SK-N-SH treated with all-trans-retinoic acid at 6 μM for 48 hours (cell line): ENCODE data around the gene PALB2.

Experiments
- ARNTL ChIP-seq: fragments of 450-650 bp; formaldehyde crosslinking; IDR thresholded peaks from 2 replicates; pipeline ENCODE4 v1.5.0; 2020; ENCODE audit warnings: low read depth, mild to moderate bottlenecking, moderate library complexity, borderline replicate concordance
- ESRRG ChIP-seq: fragments of 250-450 bp; sonication (Bioruptor Pico); IDR thresholded peaks from 2 replicates; pipeline ENCODE4 v1.6.1; 2021; ENCODE audit warnings: mild to moderate bottlenecking
- RARB ChIP-seq: fragments of 250-450 bp; sonication (Bioruptor Pico); IDR thresholded peaks from 2 replicates; pipeline ENCODE4 v1.8.0; 2021; ENCODE audit warnings: mild to moderate bottlenecking, moderate library complexity
- TCF4 ChIP-seq: fragments of 250-450 bp; sonication (Bioruptor Pico); IDR thresholded peaks from 2 replicates; pipeline ENCODE4 v1.8.0; 2021; ENCODE audit warnings: mild to moderate bottlenecking, moderate library complexity, borderline replicate concordance
- ZC3H10 ChIP-seq: fragments of 250-450 bp; sonication (Bioruptor Pico); IDR thresholded peaks from 2 replicates; pipeline ENCODE4 v1.5.1; 2021; ENCODE audit warnings: mild to moderate bottlenecking, moderate library complexity
- ZFP30 ChIP-seq: fragments of 450-650 bp; formaldehyde crosslinking; IDR thresholded peaks from 2 replicates; pipeline ENCODE4 v1.5.0; 2022; ENCODE audit warnings: mild to moderate bottlenecking, moderate library complexity
- ZNF565 ChIP-seq: fragments of 450-650 bp; formaldehyde crosslinking; conservative IDR thresholded peaks from 2 replicates; pipeline ENCODE4 v1.5.0; 2020; ENCODE audit warnings: low read depth, mild to moderate bottlenecking, moderate library complexity
- ZNF70 ChIP-seq: fragments of 450-650 bp; formaldehyde crosslinking; IDR thresholded peaks from 2 replicates; pipeline ENCODE4 v1.5.0; 2020; ENCODE audit warnings: mild to moderate bottlenecking, moderate library complexity
- TF ChIP-seq, protein P1 (sequence below): fragments of 250-450 bp; sonication (Bioruptor Pico); IDR thresholded peaks from 2 replicates; pipeline ENCODE4 v1.8.0; 2020; ENCODE audit warnings: mild to moderate bottlenecking, moderate library complexity, borderline replicate concordance
- TF ChIP-seq, protein P2 (sequence below): fragments of 250-450 bp; sonication (Bioruptor Pico); IDR thresholded peaks from 2 replicates; pipeline ENCODE4 v1.5.1; 2021; ENCODE audit warnings: mild to moderate bottlenecking, moderate library complexity
- TF ChIP-seq, protein P3 (sequence below): fragments of 250-450 bp; sonication (Bioruptor Pico); IDR thresholded peaks from 2 replicates; pipeline ENCODE4 v1.8.0; 2021; ENCODE audit warnings: low read depth, mild to moderate bottlenecking, moderate library complexity, borderline replicate concordance

DNA sequence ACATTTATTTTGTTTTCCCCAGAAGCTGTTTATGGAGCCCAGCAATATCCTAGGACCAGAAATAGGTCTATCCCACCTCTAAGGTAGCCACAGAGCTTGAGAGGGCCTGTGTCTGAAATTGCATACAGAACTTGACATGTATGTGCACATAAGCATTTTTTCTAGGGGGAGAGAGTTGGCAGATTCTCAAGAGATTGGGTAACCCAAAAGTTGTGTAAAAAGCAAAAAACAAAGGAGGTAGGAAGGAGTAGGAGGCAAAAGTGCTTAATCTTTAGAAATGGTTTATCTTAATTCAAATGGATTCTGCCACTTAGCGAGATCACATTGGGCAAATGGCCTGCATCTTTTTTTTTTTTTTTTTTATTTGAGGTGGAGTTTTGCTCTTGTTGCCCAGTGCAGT lies 41.1 kb upstream of the PALB2 start:
- TF ChIP-seq ESRRG (no peak), ARNTL (CRISPR knock-in tag) (no peak), ZFP30 (no peak), TCF4 (CRISPR knock-in tag) (no peak), ZNF70 (CRISPR knock-in tag) (no peak), ZNF565 (no peak), RARB (CRISPR knock-in tag) (no peak), ZC3H10 (CRISPR knock-in tag) (no peak)
- TF ChIP-seq, protein P1, sequence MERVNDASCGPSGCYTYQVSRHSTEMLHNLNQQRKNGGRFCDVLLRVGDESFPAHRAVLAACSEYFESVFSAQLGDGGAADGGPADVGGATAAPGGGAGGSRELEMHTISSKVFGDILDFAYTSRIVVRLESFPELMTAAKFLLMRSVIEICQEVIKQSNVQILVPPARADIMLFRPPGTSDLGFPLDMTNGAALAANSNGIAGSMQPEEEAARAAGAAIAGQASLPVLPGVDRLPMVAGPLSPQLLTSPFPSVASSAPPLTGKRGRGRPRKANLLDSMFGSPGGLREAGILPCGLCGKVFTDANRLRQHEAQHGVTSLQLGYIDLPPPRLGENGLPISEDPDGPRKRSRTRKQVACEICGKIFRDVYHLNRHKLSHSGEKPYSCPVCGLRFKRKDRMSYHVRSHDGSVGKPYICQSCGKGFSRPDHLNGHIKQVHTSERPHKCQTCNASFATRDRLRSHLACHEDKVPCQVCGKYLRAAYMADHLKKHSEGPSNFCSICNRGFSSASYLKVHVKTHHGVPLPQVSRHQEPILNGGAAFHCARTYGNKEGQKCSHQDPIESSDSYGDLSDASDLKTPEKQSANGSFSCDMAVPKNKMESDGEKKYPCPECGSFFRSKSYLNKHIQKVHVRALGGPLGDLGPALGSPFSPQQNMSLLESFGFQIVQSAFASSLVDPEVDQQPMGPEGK: no peak
- TF ChIP-seq, protein P2, sequence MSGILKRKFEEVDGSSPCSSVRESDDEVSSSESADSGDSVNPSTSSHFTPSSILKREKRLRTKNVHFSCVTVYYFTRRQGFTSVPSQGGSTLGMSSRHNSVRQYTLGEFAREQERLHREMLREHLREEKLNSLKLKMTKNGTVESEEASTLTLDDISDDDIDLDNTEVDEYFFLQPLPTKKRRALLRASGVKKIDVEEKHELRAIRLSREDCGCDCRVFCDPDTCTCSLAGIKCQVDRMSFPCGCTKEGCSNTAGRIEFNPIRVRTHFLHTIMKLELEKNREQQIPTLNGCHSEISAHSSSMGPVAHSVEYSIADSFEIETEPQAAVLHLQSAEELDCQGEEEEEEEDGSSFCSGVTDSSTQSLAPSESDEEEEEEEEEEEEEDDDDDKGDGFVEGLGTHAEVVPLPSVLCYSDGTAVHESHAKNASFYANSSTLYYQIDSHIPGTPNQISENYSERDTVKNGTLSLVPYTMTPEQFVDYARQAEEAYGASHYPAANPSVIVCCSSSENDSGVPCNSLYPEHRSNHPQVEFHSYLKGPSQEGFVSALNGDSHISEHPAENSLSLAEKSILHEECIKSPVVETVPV (CRISPR knock-in tag): no peak
- TF ChIP-seq, protein P3, sequence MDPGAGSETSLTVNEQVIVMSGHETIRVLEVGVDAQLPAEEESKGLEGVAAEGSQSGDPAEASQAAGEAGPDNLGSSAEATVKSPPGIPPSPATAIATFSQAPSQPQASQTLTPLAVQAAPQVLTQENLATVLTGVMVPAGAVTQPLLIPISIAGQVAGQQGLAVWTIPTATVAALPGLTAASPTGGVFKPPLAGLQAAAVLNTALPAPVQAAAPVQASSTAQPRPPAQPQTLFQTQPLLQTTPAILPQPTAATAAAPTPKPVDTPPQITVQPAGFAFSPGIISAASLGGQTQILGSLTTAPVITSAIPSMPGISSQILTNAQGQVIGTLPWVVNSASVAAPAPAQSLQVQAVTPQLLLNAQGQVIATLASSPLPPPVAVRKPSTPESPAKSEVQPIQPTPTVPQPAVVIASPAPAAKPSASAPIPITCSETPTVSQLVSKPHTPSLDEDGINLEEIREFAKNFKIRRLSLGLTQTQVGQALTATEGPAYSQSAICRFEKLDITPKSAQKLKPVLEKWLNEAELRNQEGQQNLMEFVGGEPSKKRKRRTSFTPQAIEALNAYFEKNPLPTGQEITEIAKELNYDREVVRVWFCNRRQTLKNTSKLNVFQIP (CRISPR knock-in tag): no peak
